GM21786 (cell line): Measurements from ENCODE around the gene DQX1.

Source experiments
- ATAC-seq: cut with Tn5 transposase; IDR thresholded peaks from one replicate; pipeline ENCODE4 v1.9.1; 2021; ENCODE audit not compliant: unreplicated experiment

DQX1 gene

DNA sequence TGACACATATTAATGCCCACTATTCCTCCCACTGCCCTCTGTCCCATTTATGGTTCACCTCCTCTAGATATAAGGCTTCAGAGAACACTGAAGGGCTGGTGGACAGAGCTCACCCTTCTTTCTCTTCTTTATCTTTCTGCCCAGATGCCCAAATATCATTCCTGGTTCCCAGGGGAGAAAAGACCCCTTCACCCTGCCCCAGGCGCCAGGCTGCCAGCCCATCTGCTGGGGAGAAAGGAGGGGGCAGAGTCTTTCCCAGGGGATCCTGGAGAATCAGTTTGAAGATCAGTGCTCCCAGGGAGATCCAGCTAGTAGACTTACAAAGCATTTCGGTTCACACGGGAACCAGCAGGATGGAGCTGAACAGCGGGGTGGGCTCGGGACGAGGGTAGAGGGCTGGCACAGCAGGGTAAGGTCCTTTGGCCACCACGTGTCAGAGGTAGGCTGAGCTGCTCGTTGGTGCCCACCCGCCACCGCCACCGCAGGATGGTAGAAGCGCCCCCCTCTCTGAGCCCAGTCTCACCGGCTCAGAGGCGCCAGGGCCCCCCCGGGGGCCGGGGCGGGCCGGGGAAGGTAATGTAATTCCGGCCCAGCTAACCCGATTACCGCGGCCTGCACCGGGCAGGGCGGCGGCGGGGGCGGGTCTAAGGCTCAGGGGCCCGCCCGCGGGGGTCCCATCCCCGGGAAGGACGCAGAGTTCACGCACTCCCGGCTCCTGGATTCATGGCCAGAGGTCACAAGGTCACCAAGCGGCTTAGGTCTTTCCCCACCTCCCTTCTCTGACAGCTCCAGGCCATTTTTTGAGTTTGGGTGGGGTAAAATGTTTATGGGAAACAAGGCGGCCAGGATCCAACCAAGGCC, 13.1 kb downstream of the DQX1 start:
- no peak for ATAC-seq

GRCh38 chr2:74511104-74511989, 14.7 kb downstream of the DQX1 start:
- no peak for ATAC-seq

DNA sequence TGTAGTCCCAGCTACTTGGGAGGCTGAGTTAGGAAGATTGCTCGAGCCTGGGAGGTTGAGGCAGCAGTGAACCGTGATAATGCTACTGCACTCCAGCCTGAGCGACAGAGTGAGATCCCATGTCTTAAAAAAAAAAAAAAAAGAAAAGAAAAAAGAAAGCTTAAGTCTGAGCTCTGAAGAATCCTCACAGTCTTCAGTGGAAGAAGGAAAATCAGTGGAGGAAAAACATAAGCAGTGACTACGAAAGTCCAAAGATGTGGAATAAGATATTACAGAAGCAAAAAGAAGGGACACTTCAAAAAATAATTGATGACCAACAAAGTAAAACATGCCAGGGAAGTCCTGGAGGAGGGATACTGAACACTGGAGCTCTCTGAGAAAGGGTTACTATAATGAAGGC, 15.8 kb downstream of the DQX1 start:
- no peak for ATAC-seq

- ATAC-seq: peak; percentile 0
Observed at GRCh38 chr2:74507926-74508520, 18.0 kb downstream of the DQX1 start.

- peak; percentile 90 for ATAC-seq
Observed at GRCh38 chr2:74507145-74507925, 18.7 kb downstream of the DQX1 start, which contains the start of gene PCGF1. Gene PCGF1 (minus strand): TSS chr2:74507695. CDS start chr2:74507668, 27 bp downstream.

DNA sequence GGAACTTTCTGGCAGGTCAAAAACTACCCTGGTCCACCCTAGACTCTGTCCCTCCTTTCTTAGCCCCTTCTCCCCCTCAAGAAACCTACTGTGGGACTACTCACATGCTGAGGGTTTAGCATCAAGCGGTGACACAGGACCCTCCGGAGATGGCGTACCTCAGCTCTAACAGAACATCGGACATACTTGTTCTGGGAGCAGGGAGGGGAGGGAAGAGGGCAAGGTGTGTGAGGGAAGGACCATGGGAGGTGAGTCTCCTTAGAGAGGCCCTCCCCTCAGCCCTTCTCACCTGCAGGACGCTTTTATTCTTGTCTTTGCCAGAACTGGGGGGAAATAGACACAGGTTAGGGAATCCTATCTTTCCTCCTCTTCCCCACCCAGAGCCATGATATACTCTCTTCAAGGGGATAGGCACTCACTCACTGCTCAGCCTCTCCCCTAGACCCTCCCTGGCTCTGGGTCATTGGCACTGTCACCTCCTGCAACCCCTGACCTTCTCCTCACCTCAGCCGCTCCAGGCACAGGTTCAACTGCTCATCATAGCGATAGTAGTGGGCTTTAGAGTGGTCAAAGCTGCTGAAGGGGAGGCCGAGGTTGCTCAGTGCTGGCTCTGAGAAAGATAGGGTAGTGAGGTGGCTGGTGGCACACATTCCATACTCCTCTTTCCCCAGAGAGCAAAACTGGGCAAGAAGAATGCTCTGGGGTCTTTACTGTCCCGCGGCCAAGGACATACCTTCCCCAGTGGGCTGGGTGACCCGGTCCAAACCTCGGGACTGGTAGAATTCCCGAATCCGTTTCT, 20.4 kb downstream of the DQX1 start:
- ATAC-seq: no peak

- no peak for ATAC-seq
Observed at GRCh38 chr2:74504591-74504990, 21.4 kb downstream of the DQX1 start.

GRCh38 chr2:74503506-74504475, 22.2 kb downstream of the DQX1 start:
- ATAC-seq: no peak

DNA sequence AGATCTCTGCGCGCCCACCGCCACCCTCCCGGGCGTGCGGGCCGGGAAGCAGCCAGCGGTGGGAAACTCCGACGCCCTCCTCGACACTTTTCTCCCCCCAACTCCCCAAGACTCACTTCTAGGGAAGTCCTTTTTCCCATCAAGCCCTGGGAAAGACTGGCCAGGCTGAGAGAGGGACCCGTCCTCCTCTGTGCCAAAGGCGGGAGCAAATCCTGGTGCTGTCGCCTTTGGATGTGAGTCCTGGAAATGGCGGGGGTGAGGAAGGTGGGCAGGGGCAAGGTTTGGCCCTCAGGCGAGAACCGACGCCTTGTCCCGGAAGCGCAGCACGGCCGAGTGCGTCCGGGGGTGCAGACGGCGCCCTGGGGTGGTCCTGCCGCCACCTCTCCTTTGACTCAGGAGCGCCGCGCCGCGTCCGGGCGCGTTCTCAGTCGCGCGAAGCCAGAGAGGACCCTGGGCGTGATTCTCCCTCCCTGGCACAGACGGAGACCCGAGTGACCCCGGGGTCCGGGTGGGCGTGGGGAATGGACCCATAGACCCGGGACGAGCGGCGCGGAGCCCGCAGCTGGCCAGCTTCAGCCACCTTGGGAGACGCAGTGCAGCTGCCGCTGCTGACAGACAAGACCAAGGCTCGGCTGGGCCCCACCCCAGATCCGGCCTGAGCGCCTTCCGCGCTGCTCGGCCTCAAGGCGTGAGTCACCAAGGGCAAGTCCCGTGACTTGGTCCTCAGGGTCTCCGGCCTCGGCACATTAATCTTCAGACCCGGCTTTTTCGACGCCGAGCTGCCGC, 23.1 kb downstream of the DQX1 start:
- peak; percentile 35 for ATAC-seq

DNA sequence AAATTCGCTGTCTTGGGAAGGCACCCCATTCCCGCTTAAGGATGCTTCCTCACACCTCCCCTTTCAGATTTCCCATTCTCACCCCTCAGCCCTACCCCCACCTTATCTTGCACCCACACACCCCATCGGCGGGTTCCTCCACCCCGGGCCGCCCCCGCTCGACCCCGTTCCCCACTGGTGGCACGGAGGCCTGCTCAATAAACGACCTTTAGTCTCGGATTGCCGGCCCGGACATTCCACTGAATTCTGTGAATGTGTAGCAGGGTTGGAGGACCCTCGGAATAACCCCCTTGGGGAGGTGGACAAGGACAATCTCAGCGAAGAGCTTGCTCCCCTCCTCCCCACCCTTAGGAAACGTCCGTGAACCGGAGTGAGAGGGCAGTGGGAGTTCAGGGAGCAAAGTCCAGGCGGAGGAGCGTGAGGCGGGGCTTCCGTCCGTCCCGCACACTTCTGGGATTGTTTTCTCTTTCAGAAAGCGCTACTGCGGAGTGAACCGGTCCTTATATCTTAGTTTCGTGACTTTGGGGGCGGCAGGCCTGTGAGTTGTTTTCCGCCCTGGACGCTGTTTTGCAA, 23.8 kb downstream of the DQX1 start:
- ATAC-seq: no peak

- ATAC-seq: no peak
Observed at GRCh38 chr2:74501335-74502071, 24.5 kb downstream of the DQX1 start.

DNA sequence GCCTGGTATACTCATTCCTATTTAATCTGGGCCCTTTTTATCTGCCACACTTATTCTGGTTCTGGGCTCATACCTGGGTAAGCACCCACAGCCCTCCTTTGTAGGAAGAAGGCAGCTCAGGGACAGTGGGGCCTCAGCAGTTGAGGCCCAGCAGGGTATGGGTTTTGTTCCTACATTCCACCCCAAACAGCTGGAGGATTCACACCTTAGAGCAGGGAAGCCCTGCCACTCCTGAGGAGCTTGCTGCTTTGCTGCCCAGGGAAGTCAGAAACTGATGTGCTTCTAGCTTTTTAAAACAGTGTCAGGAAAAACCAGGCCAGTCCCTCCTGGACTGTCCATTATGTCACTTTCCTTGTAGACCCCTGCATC, 25.5 kb downstream of the DQX1 start:
- ATAC-seq: no peak

GRCh38 chr2:74499940-74500577, 26.0 kb downstream of the DQX1 start:
- ATAC-seq: no peak

- ATAC-seq: no peak
Observed at GRCh38 chr2:74499267-74499939, 26.6 kb downstream of the DQX1 start, which contains the start of gene LBX2. Gene LBX2 (minus strand): TSS chr2:74499603. CDS start chr2:74499537, 66 bp downstream.

GRCh38 chr2:74498500-74499266, 27.3 kb downstream of the DQX1 start:
- no peak for ATAC-seq
